SU-DHL-6 (cell line): ENCODE measurements around the gene KIZ.

Source experiments
- H2AFZ ChIP-seq: fragments of 200-600 bp; sonication (generic); 2 replicates; pipeline ENCODE4 v1.6.1; 2014; ENCODE audit warnings: low read depth, mild to moderate bottlenecking, moderate library complexity, mixed read lengths, antibody characterized with exemption, low read length; ENCODE audit not compliant: severe bottlenecking
- H3F3A ChIP-seq: fragments of 200-600 bp; shearing (Covaris generic); 2 replicates; pipeline ENCODE4 v1.6.0; 2016; ENCODE audit warnings: antibody characterized with exemption, mild to moderate bottlenecking; ENCODE audit not compliant: insufficient read depth
- H3K27ac ChIP-seq: fragments of 200-600 bp; sonication (generic); 2 replicates; pipeline ENCODE4 v1.5.1; 2016; ENCODE audit warnings: low read depth, mild to moderate bottlenecking, low read length, moderate library complexity, mixed read lengths
- H3K27me3 ChIP-seq: fragments of 200-600 bp; sonication (generic), shearing (Covaris generic); 2 replicates; pipeline ENCODE4 v1.6.0; 2014; ENCODE audit warnings: mild to moderate bottlenecking, low read length
- H3K36me3 ChIP-seq: fragments of 200-600 bp; sonication (generic); 2 replicates; pipeline ENCODE4 v1.6.1; 2014; ENCODE audit warnings: mild to moderate bottlenecking, low read length, mixed read lengths
- H3K4me2 ChIP-seq: fragments of 300-600, 200-600 bp; shearing (Covaris generic), sonication (generic); 2 replicates; pipeline ENCODE4 v1.6.0; 2014; ENCODE audit warnings: low read length, low read depth, mild to moderate bottlenecking; ENCODE audit not compliant: poor library complexity, severe bottlenecking
- H3K4me3 ChIP-seq: fragments of 200-600 bp; sonication (generic); 2 replicates; pipeline ENCODE4 v1.5.1; 2014; ENCODE audit warnings: antibody characterized with exemption, low read length, mild to moderate bottlenecking, mixed read lengths; ENCODE audit not compliant: insufficient read depth, poor library complexity, severe bottlenecking
- H3K79me2 ChIP-seq: fragments of 200-600 bp; sonication (generic); 2 replicates; pipeline ENCODE4 v1.6.1; 2014; ENCODE audit warnings: mild to moderate bottlenecking, low read length, moderate library complexity; ENCODE audit not compliant: insufficient read depth
- H3K9ac ChIP-seq: fragments of 200-600 bp; sonication (generic); 2 replicates; pipeline ENCODE4 v1.7.0; 2014; ENCODE audit warnings: mild to moderate bottlenecking, low read length
- H3K9me2 ChIP-seq: fragments of 200-600 bp; sonication (generic); replicated peaks from 2 replicates; pipeline ENCODE4 v1.6.1; 2014; ENCODE audit warnings: low read length; ENCODE audit not compliant: insufficient read depth
- H3K9me3 ChIP-seq: fragments of 200-600 bp; sonication (generic); 2 replicates; pipeline ENCODE4 v1.6.1; 2014; ENCODE audit warnings: low read length, mixed read lengths; ENCODE audit not compliant: insufficient read depth
- H4K20me1 ChIP-seq: fragments of 200-600 bp; sonication (generic); 2 replicates; pipeline ENCODE4 v1.6.1; 2014; ENCODE audit warnings: low read depth, mild to moderate bottlenecking, antibody characterized with exemption, low read length, moderate library complexity, mixed read lengths
- EZH2phosphoT487 ChIP-seq: fragments of 200-600 bp; sonication (generic), shearing (Covaris generic); conservative IDR thresholded peaks from 2 replicates; pipeline ENCODE4 v1.6.1; 2018; ENCODE audit warnings: mild to moderate bottlenecking, antibody characterized with exemption, low read length, moderate library complexity, mixed read lengths
- TF ChIP-seq, protein P1 (sequence below): fragments of 200-600 bp; sonication (generic); IDR thresholded peaks from one replicate; pipeline ENCODE4 v1.5.1; 2017; ENCODE audit warnings: antibody characterized with exemption, mild to moderate bottlenecking, low read length, moderate library complexity; ENCODE audit not compliant: insufficient read depth, poor library complexity, severe bottlenecking

The KIZ gene

GRCh38 chr20:21134883-21135493 is 9.1 kb downstream of the KIZ start:
- no peaks in the 10 kb centered on the region for H3K27me3 ChIP-seq
- no peaks in the 10 kb centered on the region for H3F3A ChIP-seq
- TF ChIP-seq, protein P1, sequence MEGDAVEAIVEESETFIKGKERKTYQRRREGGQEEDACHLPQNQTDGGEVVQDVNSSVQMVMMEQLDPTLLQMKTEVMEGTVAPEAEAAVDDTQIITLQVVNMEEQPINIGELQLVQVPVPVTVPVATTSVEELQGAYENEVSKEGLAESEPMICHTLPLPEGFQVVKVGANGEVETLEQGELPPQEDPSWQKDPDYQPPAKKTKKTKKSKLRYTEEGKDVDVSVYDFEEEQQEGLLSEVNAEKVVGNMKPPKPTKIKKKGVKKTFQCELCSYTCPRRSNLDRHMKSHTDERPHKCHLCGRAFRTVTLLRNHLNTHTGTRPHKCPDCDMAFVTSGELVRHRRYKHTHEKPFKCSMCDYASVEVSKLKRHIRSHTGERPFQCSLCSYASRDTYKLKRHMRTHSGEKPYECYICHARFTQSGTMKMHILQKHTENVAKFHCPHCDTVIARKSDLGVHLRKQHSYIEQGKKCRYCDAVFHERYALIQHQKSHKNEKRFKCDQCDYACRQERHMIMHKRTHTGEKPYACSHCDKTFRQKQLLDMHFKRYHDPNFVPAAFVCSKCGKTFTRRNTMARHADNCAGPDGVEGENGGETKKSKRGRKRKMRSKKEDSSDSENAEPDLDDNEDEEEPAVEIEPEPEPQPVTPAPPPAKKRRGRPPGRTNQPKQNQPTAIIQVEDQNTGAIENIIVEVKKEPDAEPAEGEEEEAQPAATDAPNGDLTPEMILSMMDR = no peak
- TF ChIP-seq EZH2phosphoT487 = no peak
- H3K4me3 ChIP-seq = no peak overlapping the region
- no peak overlapping the region for H3K4me2 ChIP-seq
- no peaks in the 10 kb centered on the region for H3K9me3 ChIP-seq
- H2AFZ ChIP-seq = no peak overlapping the region
- H3K79me2 ChIP-seq = no peaks in the 10 kb centered on the region
- H4K20me1 ChIP-seq = no peaks in the 10 kb centered on the region
- no peaks in the 10 kb centered on the region for H3K9me2 ChIP-seq
- no peak overlapping the region for H3K9ac ChIP-seq
- no peak overlapping the region for H3K27ac ChIP-seq
- H3K36me3 ChIP-seq = no peaks in the 10 kb centered on the region

- Histone ChIP-seq H3K27ac (no peak overlapping the region), H3K27me3 (no peaks in the 10 kb centered on the region), H3K4me2 (no peak overlapping the region), H3K4me3 (no peak overlapping the region), H3K36me3 (no peaks in the 10 kb centered on the region), H3K9ac (no peak overlapping the region), H2AFZ (no peak overlapping the region), H3K79me2 (no peaks in the 10 kb centered on the region), H3K9me3 (no peaks in the 10 kb centered on the region), H4K20me1 (no peaks in the 10 kb centered on the region), H3F3A (no peaks in the 10 kb centered on the region), H3K9me2 (no peaks in the 10 kb centered on the region)
- no peak for TF ChIP-seq EZH2phosphoT487
Observed at GRCh38 chr20:21136015-21136732, 10.3 kb downstream of the KIZ start.

GRCh38 chr20:21137078-21137477 is 11.2 kb downstream of the KIZ start:
- H3K36me3 ChIP-seq = no peaks in the 10 kb centered on the region
- no peaks in the 10 kb centered on the region for H3K9me3 ChIP-seq
- no peaks in the 10 kb centered on the region for H3K9me2 ChIP-seq
- no peak overlapping the region for H3K4me3 ChIP-seq
- H3K4me2 ChIP-seq = no peak overlapping the region
- TF ChIP-seq EZH2phosphoT487 = no peak
- TF ChIP-seq, protein P1 = no peak
- H3K9ac ChIP-seq = no peak overlapping the region
- no peaks in the 10 kb centered on the region for H3K27me3 ChIP-seq
- no peaks in the 10 kb centered on the region for H4K20me1 ChIP-seq
- no peaks in the 10 kb centered on the region for H3K79me2 ChIP-seq
- H3F3A ChIP-seq = no peaks in the 10 kb centered on the region
- no peak overlapping the region for H2AFZ ChIP-seq
- H3K27ac ChIP-seq = no peak overlapping the region

DNA sequence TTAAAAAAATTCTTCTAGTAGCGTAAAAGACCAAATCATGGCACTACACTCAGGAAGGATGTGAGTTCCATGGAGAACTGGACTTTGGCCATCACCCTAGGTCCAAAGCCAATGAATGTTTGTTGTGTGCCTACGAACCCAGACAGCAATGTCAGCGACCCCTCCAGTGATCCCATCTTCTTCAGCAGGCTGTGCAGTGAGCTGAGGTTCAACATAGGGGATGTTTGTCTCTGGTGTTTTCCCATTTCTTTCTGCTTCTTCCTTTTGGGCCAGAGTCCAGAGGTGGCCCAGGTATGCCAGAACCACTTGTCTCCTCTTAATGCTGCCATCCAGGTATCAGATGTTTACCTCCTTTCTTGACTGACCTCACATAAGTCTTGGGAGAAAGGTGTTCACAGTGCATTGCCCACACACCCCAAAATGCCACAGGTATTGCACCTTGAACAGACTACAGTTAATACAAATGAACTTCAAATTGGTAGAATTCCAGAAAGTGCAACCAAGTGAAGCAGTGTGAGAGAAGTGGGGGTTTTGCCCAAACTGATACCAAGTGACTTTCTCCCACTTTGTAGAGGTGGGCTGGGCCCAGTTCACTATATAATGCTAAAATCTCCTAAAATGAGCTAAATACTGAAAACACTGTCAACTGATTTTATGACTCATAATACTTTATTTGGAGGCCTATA is 14.1 kb downstream of the KIZ start:
- Histone ChIP-seq H4K20me1 (no peaks in the 10 kb centered on the region), H3K36me3 (no peaks in the 10 kb centered on the region), H3K4me2 (no peak overlapping the region), H3K79me2 (no peaks in the 10 kb centered on the region), H3K4me3 (no peak overlapping the region), H2AFZ (no peak overlapping the region), H3K27ac (no peak overlapping the region), H3K9me2 (no peaks in the 10 kb centered on the region), H3K27me3 (no peaks in the 10 kb centered on the region), H3K9me3 (no peaks in the 10 kb centered on the region), H3F3A (no peaks in the 10 kb centered on the region), H3K9ac (no peak overlapping the region)
- TF ChIP-seq, protein P1 = no peak
- TF ChIP-seq EZH2phosphoT487 = no peak
